GM10248 (cell line): Measurements from ENCODE around the gene MACF1.

Source experiments
- CTCF ChIA-PET: fragments of 300-600 bp; sonication (Branson Sonifier 250); formaldehyde crosslinking; extraction: SDS; loops from one replicate; lab custom pipeline; 2021; ENCODE audit warnings: antibody characterized with exemption; lab: Yijun Ruan, JAX
- POLR2A ChIA-PET: fragments of 350-650 bp; sonication (Branson Sonifier 250); formaldehyde crosslinking; extraction: SDS; loops from one replicate; lab custom pipeline; 2020; ENCODE audit warnings: antibody characterized with exemption; lab: Yijun Ruan, JAX
- DNase-seq: peaks from one replicate; pipeline ENCODE4 v3.0.0; 2012; ENCODE audit errors: extremely low spot score
- TF ChIP-seq, protein P1 (sequence below): IDR thresholded peaks from 2 replicates; pipeline ENCODE4 v1.5.1; 2012; ENCODE audit warnings: mild to moderate bottlenecking, low read depth; ENCODE audit errors: extremely low read depth, missing control alignments, control extremely low read depth

MACF1 gene

DNA sequence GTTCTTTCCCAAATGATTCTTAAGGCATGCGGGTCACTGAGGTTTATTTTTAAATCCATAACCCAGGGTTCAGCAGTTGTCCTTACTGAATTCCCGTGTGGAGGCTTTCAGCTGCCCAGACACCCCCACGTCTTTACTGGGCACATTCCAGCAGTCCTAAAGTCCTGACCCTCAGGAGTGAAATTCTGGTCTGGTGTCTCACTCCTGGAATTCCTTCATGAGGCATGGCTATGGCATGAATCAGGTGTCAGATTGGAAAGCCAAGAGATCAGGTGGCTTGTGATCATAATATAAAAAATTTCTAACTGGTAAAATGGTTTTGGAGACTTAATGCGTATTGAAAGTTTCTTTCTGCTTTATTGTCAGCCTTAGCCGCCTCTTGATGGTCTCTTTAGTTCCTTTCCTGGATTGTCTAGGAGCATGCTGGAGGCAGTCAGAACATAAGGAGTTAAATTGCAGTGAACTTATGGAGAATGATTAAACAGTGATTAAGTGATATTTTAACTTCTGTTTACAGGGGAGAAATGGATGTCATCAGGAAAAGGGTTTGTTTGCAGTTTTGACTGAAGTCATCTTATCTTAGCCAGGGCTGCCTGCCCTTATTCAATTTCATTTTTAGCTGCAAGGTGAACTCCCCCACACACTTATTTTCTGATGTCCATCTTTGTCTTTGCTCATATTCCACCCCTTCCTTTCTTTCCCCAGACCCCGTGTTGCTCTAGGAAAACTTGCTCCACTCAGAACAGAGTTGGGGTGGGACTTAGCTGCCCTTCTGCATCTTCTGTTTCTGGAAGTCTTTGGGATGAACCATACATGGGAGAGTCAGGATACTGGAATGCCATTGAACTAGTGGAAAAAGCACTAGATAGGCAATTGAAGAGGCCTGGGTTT, 25.7 kb upstream of the MACF1 start:
- ChIA-PET POLR2A (no interaction called here), CTCF (interaction anchor here (0.9 to 2.5 kb wide), 4 partner anchors 9 to 80 kb away, joined by 3 to 17 read pairs (median 4); no protein-coding TSS in a partner anchor)
- TF ChIP-seq, protein P1, sequence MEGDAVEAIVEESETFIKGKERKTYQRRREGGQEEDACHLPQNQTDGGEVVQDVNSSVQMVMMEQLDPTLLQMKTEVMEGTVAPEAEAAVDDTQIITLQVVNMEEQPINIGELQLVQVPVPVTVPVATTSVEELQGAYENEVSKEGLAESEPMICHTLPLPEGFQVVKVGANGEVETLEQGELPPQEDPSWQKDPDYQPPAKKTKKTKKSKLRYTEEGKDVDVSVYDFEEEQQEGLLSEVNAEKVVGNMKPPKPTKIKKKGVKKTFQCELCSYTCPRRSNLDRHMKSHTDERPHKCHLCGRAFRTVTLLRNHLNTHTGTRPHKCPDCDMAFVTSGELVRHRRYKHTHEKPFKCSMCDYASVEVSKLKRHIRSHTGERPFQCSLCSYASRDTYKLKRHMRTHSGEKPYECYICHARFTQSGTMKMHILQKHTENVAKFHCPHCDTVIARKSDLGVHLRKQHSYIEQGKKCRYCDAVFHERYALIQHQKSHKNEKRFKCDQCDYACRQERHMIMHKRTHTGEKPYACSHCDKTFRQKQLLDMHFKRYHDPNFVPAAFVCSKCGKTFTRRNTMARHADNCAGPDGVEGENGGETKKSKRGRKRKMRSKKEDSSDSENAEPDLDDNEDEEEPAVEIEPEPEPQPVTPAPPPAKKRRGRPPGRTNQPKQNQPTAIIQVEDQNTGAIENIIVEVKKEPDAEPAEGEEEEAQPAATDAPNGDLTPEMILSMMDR: no peak
- DNase-seq: no peak

- POLR2A ChIA-PET: no interaction called here
- DNase-seq: no peak
- CTCF ChIA-PET: interaction anchor here (0.7 to 14.6 kb wide), 3 partner anchors 12 to 79 kb away, joined by 3 to 371 read pairs (median 36); no protein-coding TSS in a partner anchor
- TF ChIP-seq, protein P1: no peak
Measured at GRCh38 chr1:39181311-39181710, 23.2 kb upstream of the MACF1 start.

GRCh38 chr1:39182804-39183203, 21.7 kb upstream of the MACF1 start:
- POLR2A ChIA-PET: no interaction called here
- TF ChIP-seq, protein P1: no peak
- CTCF ChIA-PET: interaction anchor here (4.3 to 14.6 kb wide), 3 partner anchors 10 to 77 kb away, joined by 36 to 371 read pairs (median 344); partner anchors contain the start of gene MACF1
- DNase-seq: no peak

GRCh38 chr1:39183503-39184353, 20.8 kb upstream of the MACF1 start:
- ChIA-PET CTCF (interaction anchor here (0.8 to 14.6 kb wide), 16 partner anchors 10 to 392 kb away, joined by 3 to 371 read pairs (median 3); partner anchors contain the start of gene MACF1), POLR2A (interaction anchor here (0.8 kb wide), 1 partner anchor 9 kb away, joined by 3 read pairs; no protein-coding TSS in a partner anchor)
- TF ChIP-seq, protein P1: peak; percentile 29
- DNase-seq: no peak

DNA sequence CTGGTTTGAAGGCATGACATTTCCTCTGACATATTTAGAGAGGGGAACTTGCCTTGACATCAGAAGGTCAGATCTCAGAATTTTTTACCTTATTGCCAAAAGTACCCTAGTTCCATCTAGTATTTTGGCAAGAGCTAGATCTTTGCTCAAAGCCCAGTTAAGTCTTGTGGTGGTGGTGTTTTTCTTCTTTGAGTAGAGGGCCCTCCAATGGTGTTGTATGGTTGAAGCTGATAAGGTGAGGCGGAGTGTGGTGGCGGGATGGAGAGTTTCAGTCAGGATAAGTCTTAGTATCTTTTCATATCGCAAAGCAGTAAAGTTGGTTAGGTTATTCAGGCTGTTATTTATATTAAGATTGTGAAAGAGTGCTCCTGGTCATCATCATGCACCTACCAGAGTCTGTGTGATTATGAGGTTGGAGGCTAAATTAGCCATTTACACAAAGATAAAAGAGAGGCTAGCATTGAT, 20.1 kb upstream of the MACF1 start:
- ChIA-PET POLR2A (interaction anchor here (0.8 kb wide), 1 partner anchor 8 kb away, joined by 3 read pairs; no protein-coding TSS in a partner anchor), CTCF (interaction anchor here (0.8 to 14.6 kb wide), 15 partner anchors 9 to 391 kb away, joined by 3 to 371 read pairs (median 3); partner anchors contain the start of gene MACF1)
- no peak for DNase-seq
- TF ChIP-seq, protein P1: no peak
